ENCODE data around the gene PRRG1.

The PRRG1 gene

GRCh38 chrX:37378404-37378803 lies 29.2 kb downstream of the PRRG1 start:
- Histone ChIP-seq H3K9me3 (ENCODE audit: control insufficient read depth in 2 of 2, low read length in 2 of 2) (no peaks in the 10 kb centered on the region), H3K9ac (ENCODE audit: low read length in 2 of 2) (no peak overlapping the region), H3K27me3 (ENCODE audit: control insufficient read depth in 1 of 2, insufficient read depth in 2 of 2, low read length in 2 of 2) (no peaks in the 10 kb centered on the region), H3K4me1 (ENCODE audit: control insufficient read depth, insufficient read depth, low read length) (no peaks in the 10 kb centered on the region), H3K27ac (ENCODE audit: low read length) (no peak overlapping the region), H3K36me3 (ENCODE audit: control insufficient read depth in 2 of 2, insufficient read depth in 2 of 2, low read length in 2 of 2) (no peaks in the 10 kb centered on the region), H3K4me3 (ENCODE audit: low read length in 2 of 2) (no peak overlapping the region)

DNA sequence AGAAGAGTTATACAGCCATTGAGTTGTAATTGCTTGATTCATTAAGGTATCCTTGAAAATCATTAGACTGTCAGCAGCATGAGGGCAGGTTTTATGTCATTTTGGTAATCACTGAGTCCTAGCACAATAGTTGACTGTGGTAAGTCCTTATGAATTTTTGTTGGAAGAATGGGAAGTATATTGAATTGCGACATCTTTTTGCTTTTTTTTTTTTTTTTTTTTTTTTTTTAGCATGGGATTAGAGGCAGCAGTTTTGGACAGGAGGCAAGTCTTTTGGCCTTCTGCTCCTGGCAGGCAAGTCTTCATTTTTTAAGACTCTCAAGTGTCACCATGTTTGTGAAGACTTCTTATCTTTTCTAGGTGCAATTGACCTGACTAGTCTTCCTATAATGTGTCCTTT lies 29.7 kb downstream of the PRRG1 start:
- no peaks in the 10 kb centered on the region for H3K4me1 ChIP-seq (ENCODE audit: control insufficient read depth, insufficient read depth, low read length)
- no peaks in the 10 kb centered on the region for H3K9me3 ChIP-seq (ENCODE audit: control insufficient read depth in 2 of 2, low read length in 2 of 2)
- H3K27me3 ChIP-seq (ENCODE audit: control insufficient read depth in 1 of 2, insufficient read depth in 2 of 2, low read length in 2 of 2) = no peaks in the 10 kb centered on the region
- H3K27ac ChIP-seq (ENCODE audit: low read length) = no peak overlapping the region
- H3K9ac ChIP-seq (ENCODE audit: low read length in 2 of 2) = no peak overlapping the region
- H3K4me3 ChIP-seq (ENCODE audit: low read length in 2 of 2) = no peak overlapping the region
- H3K36me3 ChIP-seq (ENCODE audit: control insufficient read depth in 2 of 2, insufficient read depth in 2 of 2, low read length in 2 of 2) = no peaks in the 10 kb centered on the region

- no peak overlapping the region for H3K27ac ChIP-seq (ENCODE audit: low read length)
- no peak overlapping the region for H3K9ac ChIP-seq (ENCODE audit: low read length in 2 of 2)
- H3K36me3 ChIP-seq (ENCODE audit: control insufficient read depth in 2 of 2, insufficient read depth in 2 of 2, low read length in 2 of 2) = no peaks in the 10 kb centered on the region
- no peaks in the 10 kb centered on the region for H3K9me3 ChIP-seq (ENCODE audit: control insufficient read depth in 2 of 2, low read length in 2 of 2)
- no peak overlapping the region for H3K4me3 ChIP-seq (ENCODE audit: low read length in 2 of 2)
- no peaks in the 10 kb centered on the region for H3K27me3 ChIP-seq (ENCODE audit: control insufficient read depth in 1 of 2, insufficient read depth in 2 of 2, low read length in 2 of 2)
- H3K4me1 ChIP-seq (ENCODE audit: control insufficient read depth, insufficient read depth, low read length) = no peaks in the 10 kb centered on the region
Measured at GRCh38 chrX:37380256-37380655, 31.1 kb downstream of the PRRG1 start.

DNA sequence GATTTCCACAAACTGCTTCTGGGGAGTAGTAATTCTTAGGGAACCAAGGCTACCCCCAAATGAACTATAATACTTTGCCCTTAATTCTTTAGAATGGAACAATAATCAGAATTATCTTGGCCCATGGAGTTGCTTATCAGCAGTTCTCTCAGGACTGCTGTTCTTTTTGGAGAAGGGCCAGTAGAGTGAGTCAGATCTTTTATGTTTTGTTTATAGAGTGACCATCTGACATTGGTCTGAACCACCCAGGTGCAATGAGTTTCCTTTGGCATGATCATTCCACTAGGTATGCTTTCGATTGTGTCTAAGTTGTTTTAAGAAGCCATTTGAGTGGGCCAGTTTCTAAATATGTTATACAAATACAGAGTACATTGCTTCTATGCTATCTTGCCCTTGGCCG lies 31.8 kb downstream of the PRRG1 start:
- no peak overlapping the region for H3K4me3 ChIP-seq (ENCODE audit: low read length in 2 of 2)
- no peak overlapping the region for H3K9ac ChIP-seq (ENCODE audit: low read length in 2 of 2)
- no peaks in the 10 kb centered on the region for H3K36me3 ChIP-seq (ENCODE audit: control insufficient read depth in 2 of 2, insufficient read depth in 2 of 2, low read length in 2 of 2)
- H3K27me3 ChIP-seq (ENCODE audit: control insufficient read depth in 1 of 2, insufficient read depth in 2 of 2, low read length in 2 of 2) = no peaks in the 10 kb centered on the region
- H3K27ac ChIP-seq (ENCODE audit: low read length) = no peak overlapping the region
- H3K4me1 ChIP-seq (ENCODE audit: control insufficient read depth, insufficient read depth, low read length) = no peaks in the 10 kb centered on the region
- H3K9me3 ChIP-seq (ENCODE audit: control insufficient read depth in 2 of 2, low read length in 2 of 2) = no peaks in the 10 kb centered on the region

DNA sequence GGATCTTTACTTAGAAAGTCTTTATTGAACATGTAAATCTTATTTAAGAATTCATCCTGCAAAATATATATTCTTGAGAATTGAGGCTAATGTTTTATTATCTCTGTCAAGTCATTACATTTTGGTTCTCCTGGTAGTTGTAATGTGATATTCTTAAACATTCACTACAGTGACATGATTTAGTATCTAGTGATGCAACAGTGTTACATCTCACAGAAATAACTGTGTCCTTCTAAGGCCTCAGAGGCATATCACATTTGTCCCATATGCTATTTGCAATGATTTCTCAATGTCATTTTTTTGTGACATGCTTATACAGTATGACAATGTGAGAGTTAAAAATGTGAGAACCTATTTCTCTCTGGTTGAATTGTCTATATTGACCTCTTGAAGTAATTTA lies 34.1 kb downstream of the PRRG1 start:
- Histone ChIP-seq H3K4me3 (ENCODE audit: low read length in 2 of 2) (no peak overlapping the region), H3K27ac (ENCODE audit: low read length) (no peak overlapping the region), H3K9ac (ENCODE audit: low read length in 2 of 2) (no peak overlapping the region), H3K36me3 (ENCODE audit: control insufficient read depth in 2 of 2, insufficient read depth in 2 of 2, low read length in 2 of 2) (no peaks in the 10 kb centered on the region), H3K27me3 (ENCODE audit: control insufficient read depth in 1 of 2, insufficient read depth in 2 of 2, low read length in 2 of 2) (no peaks in the 10 kb centered on the region), H3K4me1 (ENCODE audit: control insufficient read depth, insufficient read depth, low read length) (no peaks in the 10 kb centered on the region), H3K9me3 (ENCODE audit: control insufficient read depth in 2 of 2, low read length in 2 of 2) (no peaks in the 10 kb centered on the region)

DNA sequence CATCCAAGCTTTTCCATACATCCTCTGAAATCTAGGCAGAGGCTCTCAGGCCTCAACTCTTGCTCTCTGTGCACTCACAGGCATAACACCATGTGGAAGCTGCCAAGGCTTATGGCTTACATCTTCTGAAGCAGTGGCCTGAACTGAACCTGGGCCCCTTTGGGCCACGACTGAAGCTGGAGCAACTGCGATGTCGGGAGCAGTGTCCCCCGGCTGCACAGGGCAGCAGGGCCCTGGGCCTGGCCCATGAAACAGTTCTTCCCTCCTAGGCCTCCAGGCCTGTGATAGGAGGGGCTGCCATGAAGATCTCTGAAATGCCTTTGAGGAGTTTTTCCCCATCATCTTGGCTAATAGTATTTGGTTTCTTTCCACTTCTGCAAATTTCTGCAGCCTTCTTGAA lies 39.2 kb downstream of the PRRG1 start:
- H3K27me3 ChIP-seq (ENCODE audit: control insufficient read depth in 1 of 2, insufficient read depth in 2 of 2, low read length in 2 of 2) = no peaks in the 10 kb centered on the region
- H3K36me3 ChIP-seq (ENCODE audit: control insufficient read depth in 2 of 2, insufficient read depth in 2 of 2, low read length in 2 of 2) = no peaks in the 10 kb centered on the region
- no peak overlapping the region for H3K4me3 ChIP-seq (ENCODE audit: low read length in 2 of 2)
- no peaks in the 10 kb centered on the region for H3K4me1 ChIP-seq (ENCODE audit: control insufficient read depth, insufficient read depth, low read length)
- H3K9me3 ChIP-seq (ENCODE audit: control insufficient read depth in 2 of 2, low read length in 2 of 2) = peaks cover 0 to 5% of the 10 kb centered on the region in 2 donors
- no peak overlapping the region for H3K9ac ChIP-seq (ENCODE audit: low read length in 2 of 2)
- H3K27ac ChIP-seq (ENCODE audit: low read length) = no peak overlapping the region

DNA sequence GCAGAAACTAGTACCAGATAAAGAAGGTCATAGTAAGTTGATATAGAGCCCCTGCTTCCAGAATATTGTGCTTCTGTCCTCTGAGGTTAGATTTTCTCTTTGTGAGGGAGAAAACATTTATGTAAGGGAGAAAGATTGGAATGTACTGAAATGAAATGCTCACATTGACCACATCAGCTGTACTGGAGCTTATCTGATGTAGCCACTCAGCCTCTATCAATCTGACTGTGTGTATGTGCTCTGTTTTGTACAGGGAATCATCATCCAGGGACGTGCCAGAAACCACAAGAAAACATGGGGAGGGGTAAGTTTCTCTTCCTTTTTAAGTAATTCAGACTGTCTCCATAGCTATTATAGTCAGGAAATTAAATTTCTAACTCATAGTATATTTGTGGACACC lies 56.8 kb downstream of the PRRG1 start:
- Histone ChIP-seq H3K36me3 (ENCODE audit: control insufficient read depth in 2 of 2, insufficient read depth in 2 of 2, low read length in 2 of 2) (no peaks in the 10 kb centered on the region), H3K27me3 (ENCODE audit: control insufficient read depth in 1 of 2, insufficient read depth in 2 of 2, low read length in 2 of 2) (no peaks in the 10 kb centered on the region), H3K27ac (ENCODE audit: low read length) (no peak overlapping the region), H3K9me3 (ENCODE audit: control insufficient read depth in 2 of 2, low read length in 2 of 2) (no peaks in the 10 kb centered on the region), H3K4me1 (ENCODE audit: control insufficient read depth, insufficient read depth, low read length) (no peaks in the 10 kb centered on the region), H3K4me3 (ENCODE audit: low read length in 2 of 2) (no peak overlapping the region), H3K9ac (ENCODE audit: low read length in 2 of 2) (no peak overlapping the region)

GRCh38 chrX:37407736-37408135 lies 58.6 kb downstream of the PRRG1 start:
- Histone ChIP-seq H3K4me1 (ENCODE audit: control insufficient read depth, insufficient read depth, low read length) (no peaks in the 10 kb centered on the region), H3K27ac (ENCODE audit: low read length) (no peak overlapping the region), H3K9ac (ENCODE audit: low read length in 2 of 2) (no peak overlapping the region), H3K4me3 (ENCODE audit: low read length in 2 of 2) (no peak overlapping the region), H3K27me3 (ENCODE audit: control insufficient read depth in 1 of 2, insufficient read depth in 2 of 2, low read length in 2 of 2) (no peaks in the 10 kb centered on the region), H3K36me3 (ENCODE audit: control insufficient read depth in 2 of 2, insufficient read depth in 2 of 2, low read length in 2 of 2) (no peaks in the 10 kb centered on the region), H3K9me3 (ENCODE audit: control insufficient read depth in 2 of 2, low read length in 2 of 2) (no peaks in the 10 kb centered on the region)

- no peaks in the 10 kb centered on the region for H3K27me3 ChIP-seq (ENCODE audit: control insufficient read depth in 1 of 2, insufficient read depth in 2 of 2, low read length in 2 of 2)
Measured at GRCh38 chrX:37409278-37409677, 60.1 kb downstream of the PRRG1 start.

DNA sequence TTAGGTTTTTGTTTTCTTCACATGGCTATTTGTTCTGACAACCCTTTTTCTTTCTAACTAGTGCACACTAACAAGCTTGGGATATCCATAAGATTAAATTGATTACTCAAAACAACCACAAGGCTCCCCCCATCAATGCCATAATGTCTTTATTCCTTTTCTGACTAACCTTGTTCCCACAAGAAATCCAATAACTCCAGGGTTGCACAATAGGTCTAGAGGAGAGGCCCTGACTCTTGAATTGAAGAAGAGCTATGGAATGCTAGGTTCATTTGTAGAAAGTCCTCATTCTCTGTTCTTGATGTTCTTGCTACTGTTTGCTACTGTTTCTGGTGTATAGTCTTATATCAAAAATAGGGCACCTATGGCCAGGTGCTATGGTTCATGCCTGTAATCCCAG lies 71.0 kb downstream of the PRRG1 start:
- no peak overlapping the region for H3K9ac ChIP-seq (ENCODE audit: low read length in 2 of 2)
- H3K4me1 ChIP-seq (ENCODE audit: control insufficient read depth, insufficient read depth, low read length) = no peaks in the 10 kb centered on the region
- H3K9me3 ChIP-seq (ENCODE audit: control insufficient read depth in 2 of 2, low read length in 2 of 2) = no peaks in the 10 kb centered on the region
- H3K27ac ChIP-seq (ENCODE audit: low read length) = no peak overlapping the region
- no peaks in the 10 kb centered on the region for H3K27me3 ChIP-seq (ENCODE audit: control insufficient read depth in 1 of 2, insufficient read depth in 2 of 2, low read length in 2 of 2)
- no peaks in the 10 kb centered on the region for H3K36me3 ChIP-seq (ENCODE audit: control insufficient read depth in 2 of 2, insufficient read depth in 2 of 2, low read length in 2 of 2)
- H3K4me3 ChIP-seq (ENCODE audit: low read length in 2 of 2) = no peak overlapping the region

More at GRCh38 chrX:37409278-37409677, 60.1 kb downstream of the PRRG1 start:
- no peak overlapping the region for H3K4me3 ChIP-seq (ENCODE audit: low read length in 2 of 2)
- no peak overlapping the region for H3K9ac ChIP-seq (ENCODE audit: low read length in 2 of 2)
- no peaks in the 10 kb centered on the region for H3K4me1 ChIP-seq (ENCODE audit: control insufficient read depth, insufficient read depth, low read length)
- no peaks in the 10 kb centered on the region for H3K9me3 ChIP-seq (ENCODE audit: control insufficient read depth in 2 of 2, low read length in 2 of 2)
- no peaks in the 10 kb centered on the region for H3K36me3 ChIP-seq (ENCODE audit: control insufficient read depth in 2 of 2, insufficient read depth in 2 of 2, low read length in 2 of 2)
- H3K27ac ChIP-seq (ENCODE audit: low read length) = no peak overlapping the region

DNA sequence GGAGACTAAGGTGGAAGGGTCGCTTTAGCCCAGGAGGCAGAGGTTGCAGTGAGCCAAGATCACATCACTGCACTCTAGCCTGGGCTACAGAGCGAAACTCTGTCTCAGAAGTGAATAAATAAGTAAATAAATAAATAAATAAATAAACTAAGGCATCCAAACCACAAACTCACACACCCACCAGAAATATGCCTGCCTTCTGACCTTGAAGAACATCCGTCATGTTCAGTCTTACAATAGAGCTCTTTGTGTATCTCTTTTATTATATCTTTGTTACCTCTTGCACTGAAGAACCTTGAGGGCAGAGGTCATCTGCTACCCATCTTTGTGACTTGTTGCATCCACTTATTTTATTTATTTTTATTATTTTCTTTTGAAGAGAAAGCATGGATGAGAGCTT lies 71.6 kb downstream of the PRRG1 start:
- H3K9ac ChIP-seq (ENCODE audit: low read length in 2 of 2) = no peak overlapping the region
- H3K4me1 ChIP-seq (ENCODE audit: control insufficient read depth, insufficient read depth, low read length) = no peaks in the 10 kb centered on the region
- H3K4me3 ChIP-seq (ENCODE audit: low read length in 2 of 2) = no peak overlapping the region
- no peaks in the 10 kb centered on the region for H3K36me3 ChIP-seq (ENCODE audit: control insufficient read depth in 2 of 2, insufficient read depth in 2 of 2, low read length in 2 of 2)
- H3K9me3 ChIP-seq (ENCODE audit: control insufficient read depth in 2 of 2, low read length in 2 of 2) = no peaks in the 10 kb centered on the region
- no peak overlapping the region for H3K27ac ChIP-seq (ENCODE audit: low read length)
- no peaks in the 10 kb centered on the region for H3K27me3 ChIP-seq (ENCODE audit: control insufficient read depth in 1 of 2, insufficient read depth in 2 of 2, low read length in 2 of 2)

- Histone ChIP-seq H3K36me3 (ENCODE audit: control insufficient read depth in 2 of 2, insufficient read depth in 2 of 2, low read length in 2 of 2) (no peaks in the 10 kb centered on the region), H3K4me3 (ENCODE audit: low read length in 2 of 2) (no peak overlapping the region), H3K4me1 (ENCODE audit: control insufficient read depth, insufficient read depth, low read length) (no peaks in the 10 kb centered on the region), H3K9ac (ENCODE audit: low read length in 2 of 2) (no peak overlapping the region), H3K27me3 (ENCODE audit: control insufficient read depth in 1 of 2, insufficient read depth in 2 of 2, low read length in 2 of 2) (no peaks in the 10 kb centered on the region), H3K9me3 (ENCODE audit: control insufficient read depth in 2 of 2, low read length in 2 of 2) (no peaks in the 10 kb centered on the region), H3K27ac (ENCODE audit: low read length) (no peak overlapping the region)
Measured at GRCh38 chrX:37424000-37424429, 74.9 kb downstream of the PRRG1 start.
